Coronary artery (tissue), 2 donors: ENCODE measurements around the gene CLASP2.

Experiments
- DNase-seq: peaks from one replicate; pipeline ENCODE4 v3.0.0-alpha.2; 2017; ENCODE audit warnings: low spot score
- H3K27ac ChIP-seq, 2 donors: fragments of 200-600 bp; sonication (generic); one replicate each; pipeline ENCODE4 v1.5.1; 2016 to 2019
- H3K4me3 ChIP-seq: fragments of 200-600 bp; sonication (generic); 2 replicates; pipeline ENCODE4 v1.5.1; 2016; ENCODE audit warnings: mild to moderate bottlenecking, moderate library complexity
- CTCF ChIP-seq: fragments of 200-600 bp; sonication (generic); IDR thresholded peaks from one replicate; pipeline ENCODE4 v1.5.1; 2019; ENCODE audit warnings: antibody characterized with exemption

CLASP2 gene

GRCh38 chr3:33718595-33718907 is 497 bp upstream of the CLASP2 start:
- H3K27ac ChIP-seq = peak overlapping the region; percentile 98
- H3K4me3 ChIP-seq = peak overlapping the region; percentile 93
- no peak for TF ChIP-seq CTCF
- DNase-seq = no peak

GRCh38 chr3:33717616-33717865 is 513 bp downstream of the CLASP2 start:
- H3K4me3 ChIP-seq = peak overlapping the region; percentile 93
- H3K27ac ChIP-seq = peak overlapping the region; percentile 98
- TF ChIP-seq CTCF = no peak
- DNase-seq = peak; percentile 83

- no peak for TF ChIP-seq CTCF
- Histone ChIP-seq H3K4me3 (peak overlapping the region; percentile 93), H3K27ac (peak overlapping the region; percentile 98)
- no peak for DNase-seq
Observed at GRCh38 chr3:33716227-33716626, 1.8 kb downstream of the CLASP2 start.

GRCh38 chr3:33711100-33711499 is 7.0 kb downstream of the CLASP2 start:
- DNase-seq = no peak
- Histone ChIP-seq H3K4me3 (no peak overlapping the region), H3K27ac (no peak overlapping the region)
- no peak for TF ChIP-seq CTCF

GRCh38 chr3:33706056-33706455 is 12.0 kb downstream of the CLASP2 start:
- no peak for TF ChIP-seq CTCF
- no peak overlapping the region for H3K27ac ChIP-seq
- no peak overlapping the region for H3K4me3 ChIP-seq
- no peak for DNase-seq

- DNase-seq = no peak
- Histone ChIP-seq H3K4me3 (no peak overlapping the region), H3K27ac (no peak overlapping the region)
- TF ChIP-seq CTCF = no peak
Observed at GRCh38 chr3:33704891-33705290, 13.2 kb downstream of the CLASP2 start.

- Histone ChIP-seq H3K4me3 (no peak overlapping the region), H3K27ac (no peak overlapping the region)
- TF ChIP-seq CTCF = no peak
- no peak for DNase-seq
Observed at GRCh38 chr3:33699275-33699674, 18.8 kb downstream of the CLASP2 start.
